Prostate gland (tissue), 2 donors: ENCODE data around the gene LRRC8A. TPM values are rescaled to one million over a fixed set of nuclear protein-coding genes. Genes with fewer than 3 reads are reported as not detected.

Source experiments
- DNase-seq: peaks from one replicate; pipeline ENCODE4 v3.0.0-alpha.2; 2019; ENCODE audit warnings: low spot score
- H3K27ac ChIP-seq, 2 donors: fragments of 200-600 bp; sonication (generic); 2 replicates each; pipeline ENCODE4 v1.5.1; 2017 to 2019
- H3K27me3 ChIP-seq: fragments of 200-600 bp; sonication (generic); replicated peaks from 2 replicates; pipeline ENCODE4 v1.5.1; 2019; ENCODE audit not compliant: insufficient read depth
- H3K36me3 ChIP-seq, 2 donors: fragments of 200-600 bp; sonication (generic); 1 replicate in 1 of 2; 2 replicates in 1 of 2; pipeline versions ENCODE4 v1.5.1 to v1.8.1; 2017 to 2019
- H3K4me1 ChIP-seq: fragments of 200-600 bp; sonication (generic); replicated peaks from 2 replicates; pipeline ENCODE4 v1.5.1; 2019
- H3K4me3 ChIP-seq, 2 donors: fragments of 200-600 bp; sonication (generic); 2 replicates each; pipeline ENCODE4 v1.5.1; 2017 to 2019
- H3K9me3 ChIP-seq: fragments of 200-600 bp; sonication (generic); 2 replicates; pipeline ENCODE4 v1.5.1; 2017
- CTCF ChIP-seq, 4 experiments: fragments of 200-600 bp in 2 of 4; fragments of 450-650 bp in 2 of 4; sonication (generic) in 2 of 4; IDR thresholded peaks; 1 replicate in 3 of 4; 2 replicates in 1 of 4; pipeline ENCODE4 v1.5.1; 2016 to 2019; ENCODE audit warnings: antibody characterized with exemption in 4 of 4, mild to moderate bottlenecking in 2 of 4, moderate library complexity in 2 of 4
- POLR2A ChIP-seq: fragments of 450-650 bp; IDR thresholded peaks from one replicate; pipeline ENCODE4 v1.6.1; 2016; ENCODE audit warnings: antibody characterized with exemption, mild to moderate bottlenecking
- POLR2AphosphoS5 ChIP-seq: sonication (generic); formaldehyde crosslinking; IDR thresholded peaks from one replicate; pipeline ENCODE4 v1.6.1; 2017; ENCODE audit warnings: antibody characterized with exemption
- WGBS: methylation state at CpG from one replicate; pipeline ENCODE4 v1.1.5; 2018; 5-methylcytosine and 5-hydroxymethylcytosine counted together
- intact Hi-C: fragments of 100-400 bp; cut with DNase I; formaldehyde crosslinking; loops from one replicate; pipeline ENCODE4 v1.14.2; 2022
- total RNA-seq, 2 donors: library from RNA; depleted of rRNA; stranded (reverse); fragments of >200 nt; gene quantifications; one replicate each; pipeline ENCODE4 v1.1.0, GENCODE V29; 2016

Gene LRRC8A
- total RNA-seq, 2 donors from 2014 or later: 78.2 to 78.8 TPM

GRCh38 chr9:128910906-128911305 lies 29.0 kb downstream of the LRRC8A start:
- peak overlapping the region; percentile 69 to 70 for H3K27ac ChIP-seq
- H3K4me1 ChIP-seq: peaks cover 28% of the 10 kb centered on the region
- no peaks in the 10 kb centered on the region for H3K9me3 ChIP-seq
- H3K36me3 ChIP-seq: peaks cover 15 to 20% of the 10 kb centered on the region in 2 donors
- no peak for DNase-seq
- intact Hi-C loops: no loop called here
- TF ChIP-seq POLR2AphosphoS5 (no peak), CTCF (IDR thresholded peaks at IDR 0.05) (no peak), POLR2A (no peak)
- no peaks in the 10 kb centered on the region for H3K27me3 ChIP-seq
- 88% methylated on average over 6 of the region's 6 CpGs for WGBS
- H3K4me3 ChIP-seq: no peak overlapping the region

- DNase-seq: no peak
- peak overlapping the region; percentile 69 to 70 for H3K27ac ChIP-seq
- peaks cover 15 to 20% of the 10 kb centered on the region in 2 donors for H3K36me3 ChIP-seq
- H3K9me3 ChIP-seq: no peaks in the 10 kb centered on the region
- intact Hi-C loops: no loop called here
- 37% methylated on average over 7 of the region's 8 CpGs for WGBS
- no peak for TF ChIP-seq POLR2A
- TF ChIP-seq POLR2AphosphoS5: peak; percentile 29
- no peak for TF ChIP-seq CTCF (IDR thresholded peaks at IDR 0.05)
- no peaks in the 10 kb centered on the region for H3K27me3 ChIP-seq
- H3K4me1 ChIP-seq: peaks cover 35% of the 10 kb centered on the region
- no peak overlapping the region for H3K4me3 ChIP-seq
Observed at GRCh38 chr9:128911529-128912035, 29.6 kb downstream of the LRRC8A start.

GRCh38 chr9:128912270-128912853 lies 30.4 kb downstream of the LRRC8A start:
- H3K4me3 ChIP-seq: no peak overlapping the region
- peaks cover 38% of the 10 kb centered on the region for H3K4me1 ChIP-seq
- peaks cover 14 to 20% of the 10 kb centered on the region in 2 donors for H3K36me3 ChIP-seq
- no peaks in the 10 kb centered on the region for H3K9me3 ChIP-seq
- no peak for TF ChIP-seq CTCF (IDR thresholded peaks at IDR 0.05)
- peak; percentile 51 for TF ChIP-seq POLR2A
- TF ChIP-seq POLR2AphosphoS5: peak; percentile 57
- no peaks in the 10 kb centered on the region for H3K27me3 ChIP-seq
- 50% methylated on average over 15 of the region's 15 CpGs for WGBS
- peak overlapping the region; percentile 69 to 70 for H3K27ac ChIP-seq
- intact Hi-C loops: no loop called here
- DNase-seq: no peak

GRCh38 chr9:128913048-128913900 lies 31.3 kb downstream of the LRRC8A start:
- Histone ChIP-seq H3K4me3 (no peak overlapping the region), H3K27ac (peak overlapping the region; percentile 69 to 70), H3K4me1 (peaks cover 38% of the 10 kb centered on the region), H3K27me3 (no peaks in the 10 kb centered on the region), H3K36me3 (peaks cover 5 to 17% of the 10 kb centered on the region in 2 donors), H3K9me3 (no peaks in the 10 kb centered on the region)
- TF ChIP-seq POLR2AphosphoS5 (no peak), CTCF (IDR thresholded peaks at IDR 0.05) (no peak), POLR2A (no peak)
- 72% methylated on average over 15 of the region's 15 CpGs for WGBS
- intact Hi-C loops: no loop called here
- DNase-seq: no peak
